ENCODE data around the gene EYA2. TPM values are rescaled to one million over a fixed set of nuclear protein-coding genes. Genes with fewer than 3 reads are reported as not detected.

Gene EYA2
- total RNA-seq, 1 experiment from 2014 or later = 0.74 TPM

- Histone ChIP-seq H3K18ac (ENCODE audit: insufficient read length, low read depth, low read length) (no peak overlapping the region), H2BK12ac (ENCODE audit: insufficient read length, low read depth, low read length) (no peak overlapping the region), H3K23ac (ENCODE audit: insufficient read length, low read depth, low read length) (no peak overlapping the region), H4K91ac (ENCODE audit: insufficient read length, low read depth, low read length) (no peak overlapping the region), H2BK15ac (ENCODE audit: low read depth, low read length) (no peak overlapping the region), H3T11ph (ENCODE audit: low read length) (no peak overlapping the region), H3K14ac (ENCODE audit: insufficient read depth, low read length) (no peak overlapping the region), H3K23me2 (ENCODE audit: insufficient read length, low read depth, low read length, poor library complexity, severe bottlenecking) (no peaks in the 10 kb centered on the region), H2BK20ac (ENCODE audit: low read depth, low read length, poor library complexity, severe bottlenecking) (no peak overlapping the region), H3K79me2 (ENCODE audit: insufficient read depth, low read length) (no peaks in the 10 kb centered on the region), H4K20me1 (ENCODE audit: control insufficient read depth, insufficient read depth, insufficient read length) (no peaks in the 10 kb centered on the region), H2AK5ac (ENCODE audit: insufficient read length, low read length) (no peak overlapping the region), H3K27ac (ENCODE audit: insufficient read length, low read depth, low read length) (no peak overlapping the region), H3K4ac (ENCODE audit: low read depth, low read length) (no peak overlapping the region), H3K9ac (ENCODE audit: extremely low read depth, insufficient read length, low read length) (no peak overlapping the region), H2BK120ac (ENCODE audit: low read depth, low read length, poor library complexity, severe bottlenecking) (no peak overlapping the region), H3K4me2 (ENCODE audit: insufficient read depth, insufficient read length, low read length) (no peak overlapping the region), H4K8ac (replicated peaks; ENCODE audit: insufficient read length, low read depth, low read length) (no peak overlapping the region), H4K5ac (ENCODE audit: insufficient read length, low read depth, low read length) (no peak overlapping the region), H3K56ac (ENCODE audit: insufficient read length, low read depth, low read length) (no peak overlapping the region), H2BK5ac (ENCODE audit: insufficient read length, low read length) (no peak overlapping the region), H3K9me3 (ENCODE audit: control insufficient read depth, low read depth, low read length) (peaks cover 12% of the 10 kb centered on the region), H3K4me1 (ENCODE audit: insufficient read depth, low read length) (no peaks in the 10 kb centered on the region), H3K79me1 (ENCODE audit: insufficient read depth, low read depth, low read length, poor library complexity, severe bottlenecking) (no peaks in the 10 kb centered on the region), H3K27me3 (ENCODE audit: insufficient read depth, low read length) (no peaks in the 10 kb centered on the region), H2AFZ (ENCODE audit: low read length) (no peak overlapping the region)
- H3K9me3 Mint-ChIP-seq = peaks cover 27 to 41% of the 10 kb centered on the region in 2 experiments
- H3K27me3 Mint-ChIP-seq (ENCODE audit: low read depth) = no peaks in the 10 kb centered on the region; the same call in 1 of the 2 replicates
- H3K27ac Mint-ChIP-seq = no peak overlapping the region
- H3K4me1 Mint-ChIP-seq = peaks cover 4 to 8% of the 10 kb centered on the region in 2 experiments; a peak in 1 of 4 replicates
- no peak for TF ChIP-seq CTCF (conservative IDR thresholded peaks at IDR 0.05)
- peaks cover 9 to 31% (median 10%) of the 10 kb centered on the region in 3 experiments for H3K36me3 Mint-ChIP-seq (ENCODE audit: insufficient read depth in 1 of 3, low read depth in 3 of 3)
- no peak for DNase-seq
- H3K4me3 Mint-ChIP-seq = no peak overlapping the region
- WGBS (ENCODE audit: extremely low coverage, insufficient read length, low lambda C conversion rate) = no CpG with 5 or more reads among the region's 4 CpGs
Measured at GRCh38 chr20:47066484-47067270, 172.0 kb downstream of the EYA2 start.
